22Rv1 (cell line): Measurements from ENCODE around the gene CD101.

ENCODE experiments used
- ZFX ChIP-seq: fragments of 450-650 bp; IDR thresholded peaks from 2 replicates; pipeline ENCODE4 v1.6.1; 2017; ENCODE audit warnings: antibody characterized with exemption, borderline replicate concordance
- TF ChIP-seq, protein P1 (sequence below): fragments of 450-650 bp; IDR thresholded peaks from 2 replicates; pipeline ENCODE4 v1.5.1; 2017; ENCODE audit warnings: mild to moderate bottlenecking

DNA sequence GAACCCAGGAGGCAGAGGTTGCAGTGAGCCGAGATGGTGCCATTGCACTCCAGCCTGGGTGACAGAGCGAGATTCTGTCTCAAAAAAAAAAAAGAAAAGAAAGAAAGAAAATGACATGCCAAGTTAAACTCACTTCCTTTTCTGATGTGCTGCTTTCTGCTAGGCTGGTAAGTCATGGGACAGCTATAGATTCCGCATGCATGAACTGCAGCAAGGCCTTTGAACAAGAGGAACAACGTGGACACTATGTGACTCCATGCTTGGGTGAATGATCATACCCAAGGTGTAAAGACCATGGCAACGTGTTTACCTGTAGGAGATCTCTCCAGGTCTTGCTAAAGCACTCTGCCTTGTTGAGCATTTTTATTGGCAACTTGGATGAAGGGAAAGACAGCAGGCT lies 48.3 kb downstream of the CD101 start:
- TF ChIP-seq, protein P1, sequence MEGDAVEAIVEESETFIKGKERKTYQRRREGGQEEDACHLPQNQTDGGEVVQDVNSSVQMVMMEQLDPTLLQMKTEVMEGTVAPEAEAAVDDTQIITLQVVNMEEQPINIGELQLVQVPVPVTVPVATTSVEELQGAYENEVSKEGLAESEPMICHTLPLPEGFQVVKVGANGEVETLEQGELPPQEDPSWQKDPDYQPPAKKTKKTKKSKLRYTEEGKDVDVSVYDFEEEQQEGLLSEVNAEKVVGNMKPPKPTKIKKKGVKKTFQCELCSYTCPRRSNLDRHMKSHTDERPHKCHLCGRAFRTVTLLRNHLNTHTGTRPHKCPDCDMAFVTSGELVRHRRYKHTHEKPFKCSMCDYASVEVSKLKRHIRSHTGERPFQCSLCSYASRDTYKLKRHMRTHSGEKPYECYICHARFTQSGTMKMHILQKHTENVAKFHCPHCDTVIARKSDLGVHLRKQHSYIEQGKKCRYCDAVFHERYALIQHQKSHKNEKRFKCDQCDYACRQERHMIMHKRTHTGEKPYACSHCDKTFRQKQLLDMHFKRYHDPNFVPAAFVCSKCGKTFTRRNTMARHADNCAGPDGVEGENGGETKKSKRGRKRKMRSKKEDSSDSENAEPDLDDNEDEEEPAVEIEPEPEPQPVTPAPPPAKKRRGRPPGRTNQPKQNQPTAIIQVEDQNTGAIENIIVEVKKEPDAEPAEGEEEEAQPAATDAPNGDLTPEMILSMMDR, result no peak
- TF ChIP-seq ZFX, result no peak
